PC-9 (cell line): ENCODE measurements around the gene TBC1D22A. TPM values are rescaled to one million over a fixed set of nuclear protein-coding genes. Genes with fewer than 3 reads are reported as not detected.

Experiments used
- BruUV-seq: library from RNA; stranded (reverse); fragments of 400-500 nt; replicated peaks from 2 replicates; lab custom pipeline; 2021; lab: Mats Ljungman, UMichigan
- CTCF ChIA-PET: fragments of 300-600 bp; sonication (Branson Sonifier 250); formaldehyde crosslinking; loops from one replicate; lab custom pipeline; 2022; ENCODE audit warnings: antibody characterized with exemption; lab: Charles Lee
- POLR2A ChIA-PET: fragments of 300-600 bp; sonication (Branson Sonifier 250); formaldehyde crosslinking; loops from one replicate; lab custom pipeline; 2022; ENCODE audit warnings: antibody characterized with exemption; ENCODE audit not compliant: unreplicated experiment; lab: Charles Lee
- DNase-seq, 2 experiments: peaks; one replicate each; pipeline versions ENCODE4 v3.0.0 to v3.0.0-alpha.2; 2015 to 2022; ENCODE audit warnings: mixed read lengths in 1 of 2
- H2AFZ ChIP-seq: fragments of 200-600 bp; sonication (generic); 2 replicates; pipeline ENCODE4 v1.8.1; 2017; ENCODE audit warnings: antibody characterized with exemption
- H3F3A ChIP-seq: fragments of 200-600 bp; sonication (generic); 2 replicates; pipeline ENCODE4 v1.8.1; 2017; ENCODE audit warnings: antibody characterized with exemption, mild to moderate bottlenecking, low read depth; ENCODE audit not compliant: insufficient read depth
- H3K27ac ChIP-seq: fragments of 200-600 bp; sonication (generic); 2 replicates; pipeline ENCODE4 v1.6.1; 2016; ENCODE audit warnings: mixed run types
- H3K27me3 ChIP-seq: fragments of 200-600 bp; sonication (generic); 2 replicates; pipeline ENCODE4 v1.6.1; 2016; ENCODE audit warnings: low read depth, mixed run types; ENCODE audit not compliant: insufficient read depth
- H3K36me3 ChIP-seq: fragments of 200-600 bp; sonication (generic); 2 replicates; pipeline ENCODE4 v1.6.1; 2016; ENCODE audit warnings: low read depth, mixed run types
- H3K4me1 ChIP-seq: fragments of 200-600 bp; sonication (generic); replicated peaks from 2 replicates; pipeline ENCODE4 v1.6.1; 2016; ENCODE audit warnings: mixed run types; ENCODE audit not compliant: insufficient read depth
- H3K4me2 ChIP-seq: fragments of 200-600 bp; sonication (generic); 2 replicates; pipeline ENCODE4 v1.6.1; 2017; ENCODE audit warnings: mixed run types
- H3K4me3 ChIP-seq: fragments of 200-600 bp; sonication (generic); 2 replicates; pipeline ENCODE4 v1.6.1; 2016; ENCODE audit warnings: mixed run types
- H3K79me2 ChIP-seq: fragments of 200-600 bp; sonication (generic); 2 replicates; pipeline ENCODE4 v1.6.1; 2017; ENCODE audit warnings: low read depth, mixed run types
- H3K9me2 ChIP-seq: fragments of 200-600 bp; sonication (generic); 2 replicates; pipeline ENCODE4 v1.8.1; 2017; ENCODE audit warnings: mild to moderate bottlenecking; ENCODE audit not compliant: insufficient read depth
- H3K9me3 ChIP-seq: fragments of 200-600 bp; sonication (generic); 2 replicates; pipeline ENCODE4 v1.8.1; 2016; ENCODE audit warnings: low read depth; ENCODE audit not compliant: insufficient read depth
- H4K20me1 ChIP-seq: fragments of 200-600 bp; sonication (generic); 2 replicates; pipeline ENCODE4 v1.8.1; 2017; ENCODE audit not compliant: insufficient read depth
- CTCF ChIP-seq: fragments of 200-600 bp; sonication (generic); conservative IDR thresholded peaks from 2 replicates; pipeline ENCODE4 v1.6.1; 2017; ENCODE audit warnings: mixed run types, antibody characterized with exemption, mild to moderate bottlenecking, moderate library complexity
- EZH2 ChIP-seq: fragments of 200-600 bp; sonication (generic); IDR thresholded peaks from 2 replicates; pipeline ENCODE4 v1.8.0; 2017; ENCODE audit warnings: antibody characterized with exemption, low read depth
- intact Hi-C: fragments of 100-400 bp; cut with micrococcal nuclease; formaldehyde crosslinking; loops from one replicate; pipeline ENCODE4 v1.10.0; 2022; ENCODE audit not compliant: unreplicated experiment
- total RNA-seq: library from RNA; stranded (reverse); gene quantifications from 2 replicates; pipeline ENCODE4 v1.2.3, GENCODE V29; 2021

TBC1D22A gene
- total RNA-seq, 1 experiment from 2014 or later, result 40.3 TPM

DNA sequence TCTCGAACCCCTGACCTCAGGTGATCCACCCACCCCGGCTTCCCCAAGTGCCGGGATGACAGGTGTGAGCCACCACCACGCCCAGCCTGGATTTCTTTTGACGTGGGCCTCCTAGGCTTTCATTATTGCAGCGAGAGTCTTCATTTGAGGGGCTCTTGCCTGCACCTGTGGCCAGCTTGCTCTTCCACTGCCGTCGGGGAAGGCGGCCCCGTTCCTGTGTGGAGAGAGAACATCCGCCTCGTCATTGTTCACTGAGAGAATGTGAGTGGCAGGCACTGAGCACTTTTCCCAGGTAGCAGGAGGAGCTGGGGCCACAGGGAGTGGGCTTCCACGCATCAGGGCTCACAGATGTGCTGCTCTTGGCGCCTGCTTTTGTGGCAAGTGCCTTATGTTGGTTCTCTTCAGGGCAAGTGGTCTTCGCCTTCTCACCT is 365.0 kb downstream of the TBC1D22A start:
- no peak for DNase-seq
- Histone ChIP-seq H3K4me2 (no peak overlapping the region), H3K27me3 (no peaks in the 10 kb centered on the region), H2AFZ (no peak overlapping the region), H3K79me2 (no peaks in the 10 kb centered on the region; the same call in 1 of the 2 replicates), H4K20me1 (peaks cover 6% of the 10 kb centered on the region; the same call in 1 of the 2 replicates), H3K4me3 (no peak overlapping the region), H3K36me3 (no peaks in the 10 kb centered on the region), H3K9me2 (no peaks in the 10 kb centered on the region), H3K4me1 (peaks cover 16% of the 10 kb centered on the region), H3K27ac (no peak overlapping the region), H3F3A (peaks cover 14% of the 10 kb centered on the region), H3K9me3 (no peaks in the 10 kb centered on the region)
- intact Hi-C loops, result no loop called here
- BruUV-seq, result no TSS peak
- TF ChIP-seq CTCF, result no peak
- CTCF ChIA-PET, result no interaction called here
- POLR2A ChIA-PET, result no interaction called here

DNA sequence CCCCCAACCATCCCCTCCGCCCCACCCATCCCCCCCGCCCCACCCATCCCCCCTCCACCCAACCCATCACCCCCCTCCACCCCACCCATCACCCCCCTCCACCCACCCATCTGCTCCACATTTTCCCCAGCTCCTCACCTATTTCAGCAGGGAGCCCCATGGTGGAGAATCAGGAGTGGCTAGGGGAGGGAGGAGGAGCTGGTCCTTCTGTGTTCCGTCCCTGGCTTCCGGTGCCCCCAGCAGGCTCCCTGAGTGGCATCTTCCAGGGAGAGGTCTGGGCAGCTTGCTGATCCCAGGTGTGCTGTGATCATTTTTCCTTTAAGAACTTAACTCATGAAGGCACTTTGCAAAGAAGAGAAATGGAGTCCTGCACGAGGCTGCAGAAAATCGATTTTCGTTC is 365.8 kb downstream of the TBC1D22A start:
- BruUV-seq, result no TSS peak
- H4K20me1 ChIP-seq, result peaks cover 8% of the 10 kb centered on the region; the same call in 1 of the 2 replicates
- no peaks in the 10 kb centered on the region for H3K27me3 ChIP-seq
- DNase-seq, result no peak
- H3F3A ChIP-seq, result peaks cover 14% of the 10 kb centered on the region
- ChIA-PET POLR2A (no interaction called here), CTCF (no interaction called here)
- no peak overlapping the region for H3K27ac ChIP-seq
- peaks cover 16% of the 10 kb centered on the region for H3K4me1 ChIP-seq
- TF ChIP-seq EZH2 (no peak), CTCF (no peak)
- no peak overlapping the region for H3K4me2 ChIP-seq
- H3K36me3 ChIP-seq, result no peaks in the 10 kb centered on the region
- no peaks in the 10 kb centered on the region for H3K9me2 ChIP-seq
- no peaks in the 10 kb centered on the region; the same call in 1 of the 2 replicates for H3K79me2 ChIP-seq
- no peak overlapping the region for H2AFZ ChIP-seq
- intact Hi-C loops, result no loop called here
- no peak overlapping the region for H3K4me3 ChIP-seq
- no peaks in the 10 kb centered on the region for H3K9me3 ChIP-seq

GRCh38 chr22:47128622-47129215 is 366.3 kb downstream of the TBC1D22A start:
- no peaks in the 10 kb centered on the region for H3K36me3 ChIP-seq
- H3K27me3 ChIP-seq, result no peaks in the 10 kb centered on the region
- H3K9me3 ChIP-seq, result no peaks in the 10 kb centered on the region
- H3K4me3 ChIP-seq, result no peak overlapping the region
- no peaks in the 10 kb centered on the region; the same call in 1 of the 2 replicates for H3K79me2 ChIP-seq
- H3K4me1 ChIP-seq, result peaks cover 16% of the 10 kb centered on the region
- H3K9me2 ChIP-seq, result no peaks in the 10 kb centered on the region
- intact Hi-C loops, result no loop called here
- ChIA-PET POLR2A (no interaction called here), CTCF (no interaction called here)
- no peak overlapping the region for H3K27ac ChIP-seq
- peaks cover 14% of the 10 kb centered on the region for H3F3A ChIP-seq
- BruUV-seq, result no TSS peak
- DNase-seq, result no peak
- H4K20me1 ChIP-seq, result peaks cover 12% of the 10 kb centered on the region; the same call in 1 of the 2 replicates
- no peak overlapping the region for H3K4me2 ChIP-seq
- TF ChIP-seq EZH2 (no peak), CTCF (no peak)
- no peak overlapping the region for H2AFZ ChIP-seq
